IMR-90 (cell line): ENCODE data around the gene ANK3.

Source experiments
- BHLHE40 ChIP-seq: fragments of 150-350 bp; IDR thresholded peaks from 2 replicates; pipeline ENCODE4 v1.6.1; 2016; ENCODE audit warnings: mild to moderate bottlenecking, low read depth, low read length
- CEBPB ChIP-seq: IDR thresholded peaks from 2 replicates; pipeline ENCODE4 v1.6.1; 2012; ENCODE audit warnings: low read depth, low read length, improper control_type of control experiment
- CTCF ChIP-seq: conservative IDR thresholded peaks from 2 replicates; pipeline ENCODE4 v1.5.1; 2012; ENCODE audit warnings: mild to moderate bottlenecking, low read depth, low read length, improper control_type of control experiment
- POLR2A ChIP-seq: IDR thresholded peaks from 2 replicates; pipeline ENCODE4 v1.6.1; 2012; ENCODE audit warnings: mild to moderate bottlenecking, low read depth, low read length
- RFX5 ChIP-seq: IDR thresholded peaks from 2 replicates; pipeline ENCODE4 v1.8.0; 2012; ENCODE audit warnings: low read depth, mild to moderate bottlenecking, low read length, moderate library complexity
- USF2 ChIP-seq: fragments of 150-350 bp; IDR thresholded peaks from 2 replicates; pipeline ENCODE4 v1.6.1; 2017; ENCODE audit warnings: mild to moderate bottlenecking, antibody characterized with exemption, low read length, low read depth

GRCh38 chr10:60123172-60123571 is 266.5 kb downstream of the ANK3 start:
- no peak for TF ChIP-seq CTCF
- TF ChIP-seq RFX5, result no peak
- TF ChIP-seq USF2, result no peak
- no peak for TF ChIP-seq POLR2A
- no peak for TF ChIP-seq CEBPB
- TF ChIP-seq BHLHE40, result no peak
